GM12878 (cell line): Measurements from ENCODE around the gene XPNPEP1. TPM values are rescaled to one million over a fixed set of nuclear protein-coding genes. Genes with fewer than 3 reads are reported as not detected.

Experiments used
- ATAC-seq: fragments of 200-7000 bp; cut with Tn5 transposase; 3 replicates; pipeline ENCODE4 v1.9.1; 2020; ENCODE audit warnings: mild to moderate bottlenecking, moderate library complexity
- BruUV-seq: library from RNA; stranded (reverse); fragments of 400-500 nt; replicated peaks from 2 replicates; lab custom pipeline; 2021; lab: Mats Ljungman, UMichigan
- CTCF ChIA-PET: fragments of 300-600 bp; sonication (Branson Sonifier 250); formaldehyde crosslinking; extraction: SDS; loops from one replicate; lab custom pipeline; 2021; ENCODE audit warnings: inconsistent platforms; lab: Yijun Ruan, JAX
- POLR2A ChIA-PET: fragments of 350-600 bp; formaldehyde crosslinking; extraction: SDS; loops from one replicate; lab custom pipeline; 2021; ENCODE audit warnings: inconsistent platforms; lab: Charles Lee
- RAD21 ChIA-PET: fragments of 300-600 bp; sonication (Branson Sonifier 250); formaldehyde crosslinking; loops from one replicate; lab custom pipeline; 2023; ENCODE audit warnings: antibody characterized with exemption; ENCODE audit not compliant: unreplicated experiment; lab: Charles Lee
- SMC1A ChIA-PET: fragments of 300-600 bp; sonication (Branson Sonifier 250); formaldehyde crosslinking; loops from one replicate; lab custom pipeline; 2023; ENCODE audit not compliant: unreplicated experiment, uncharacterized antibody; lab: Charles Lee
- DNase-seq: peaks from one replicate; pipeline ENCODE4 v3.0.0-alpha.2; 2011; ENCODE audit warnings: low read depth, low spot score
- FAIRE-seq: peaks from 3 replicates; lab custom pipeline; 2011; peaks lifted over from hg19 to GRCh38; lab: Jason Lieb, UNC
- H2AFZ ChIP-seq: 2 replicates; pipeline ENCODE4 v1.6.0; 2011; ENCODE audit warnings: low read depth, low read length, control low read depth; ENCODE audit not compliant: control insufficient read depth
- H3K27ac ChIP-seq: 2 replicates; pipeline ENCODE4 v1.5.1; 2011; ENCODE audit warnings: control low read depth; ENCODE audit not compliant: control insufficient read depth, insufficient read depth
- H3K27me3 ChIP-seq, 2 experiments: replicated peaks in 1 of 2; 2 replicates each; pipeline versions ENCODE4 v1.6.0 to v1.6.1; 2011; ENCODE audit warnings: low read length in 1 of 2; ENCODE audit not compliant: control insufficient read depth in 2 of 2, insufficient read depth in 2 of 2
- H3K36me3 ChIP-seq, 2 experiments: 2 replicates each; pipeline ENCODE4 v1.5.1; 2011; ENCODE audit warnings: low read length in 1 of 2; ENCODE audit not compliant: control insufficient read depth in 2 of 2, insufficient read depth in 2 of 2
- H3K4me1 ChIP-seq: 2 replicates; pipeline ENCODE4 v1.6.1; 2011; ENCODE audit warnings: mild to moderate bottlenecking, low read length, moderate library complexity, mixed read lengths; ENCODE audit not compliant: control insufficient read depth, insufficient read depth
- H3K4me2 ChIP-seq: 2 replicates; pipeline ENCODE4 v1.6.0; 2011; ENCODE audit warnings: control low read depth; ENCODE audit not compliant: control insufficient read depth, insufficient read depth
- H3K4me3 ChIP-seq: fragments of 200-600 bp; sonication (generic); 2 replicates; pipeline ENCODE4 v1.5.1; 2016
- H3K79me2 ChIP-seq: 2 replicates; pipeline ENCODE4 v1.6.0; 2011; ENCODE audit warnings: low read length; ENCODE audit not compliant: control insufficient read depth, insufficient read depth
- H3K9ac ChIP-seq: 2 replicates; pipeline ENCODE4 v1.8.0; 2011; ENCODE audit warnings: low read length, control low read depth, mixed read lengths; ENCODE audit not compliant: control insufficient read depth, insufficient read depth
- H3K9me3 ChIP-seq: replicated peaks from 3 replicates; pipeline ENCODE4 v1.5.1; 2011; ENCODE audit warnings: mild to moderate bottlenecking, low read length; ENCODE audit not compliant: control insufficient read depth, insufficient read depth
- H4K20me1 ChIP-seq: 2 replicates; pipeline ENCODE4 v1.6.0; 2011; ENCODE audit not compliant: control insufficient read depth, insufficient read depth
- CBX5 ChIP-seq: sonication (generic); IDR thresholded peaks from 2 replicates; pipeline ENCODE4 v1.6.1; 2016; ENCODE audit warnings: low read depth, moderate library complexity, mild to moderate bottlenecking, inconsistent platforms
- CHD4 ChIP-seq: fragments of 200-600 bp; sonication (generic); IDR thresholded peaks from 2 replicates; pipeline ENCODE4 v1.6.1; 2016; ENCODE audit warnings: mild to moderate bottlenecking
- GABPA ChIP-seq: IDR thresholded peaks from 2 replicates; pipeline ENCODE4 v1.6.1; 2014; ENCODE audit warnings: antibody characterized with exemption, low read depth, mild to moderate bottlenecking, inconsistent platforms
- HCFC1 ChIP-seq: fragments of 150-350 bp; IDR thresholded peaks from 2 replicates; pipeline ENCODE4 v1.6.1; 2014; ENCODE audit warnings: low read length
- LARP7 ChIP-seq: fragments of 450-650 bp; IDR thresholded peaks from 2 replicates; pipeline ENCODE4 v1.6.1; 2017; ENCODE audit warnings: mild to moderate bottlenecking
- NR2F1 ChIP-seq: fragments of 450-650 bp; conservative IDR thresholded peaks from 2 replicates; pipeline ENCODE4 v1.6.1; 2017; ENCODE audit warnings: mild to moderate bottlenecking
- POLR2AphosphoS5 ChIP-seq: IDR thresholded peaks from 2 replicates; pipeline ENCODE4 v1.6.1; 2011; ENCODE audit warnings: mild to moderate bottlenecking, low read length, inconsistent platforms
- SMARCA5 ChIP-seq: fragments of 450-650 bp; IDR thresholded peaks from 2 replicates; pipeline ENCODE4 v1.6.1; 2017; ENCODE audit warnings: mild to moderate bottlenecking
- SP1 ChIP-seq: IDR thresholded peaks from one replicate; pipeline ENCODE4 v1.6.1; 2011; ENCODE audit warnings: low read depth, low read length
- SRF ChIP-seq, 2 experiments: IDR thresholded peaks; 2 replicates each; pipeline ENCODE4 v1.6.1; 2011; ENCODE audit warnings: low read depth in 2 of 2, low read length in 2 of 2, mild to moderate bottlenecking in 1 of 2, moderate library complexity in 1 of 2
- TCF3 ChIP-seq: IDR thresholded peaks from 2 replicates; pipeline ENCODE4 v1.6.1; 2012; ENCODE audit warnings: low read depth, mild to moderate bottlenecking, low read length, borderline replicate concordance; ENCODE audit not compliant: insufficient read depth
- ZZZ3 ChIP-seq: IDR thresholded peaks from 2 replicates; pipeline ENCODE4 v1.6.1; 2011; ENCODE audit warnings: low read depth; ENCODE audit not compliant: control insufficient read depth, insufficient read length
- WGBS: methylation state at CpG from one replicate; pipeline ENCODE4 v1.1.6; 2016; ENCODE audit warnings: low lambda C conversion rate; ENCODE audit not compliant: insufficient replicate concordance, insufficient coverage; ENCODE audit errors: missing lambda C conversion rate; 5-methylcytosine and 5-hydroxymethylcytosine counted together
- in situ Hi-C: fragments of 300-500 bp; cut with MboI; formaldehyde crosslinking; loops from 9 replicates; pipeline ENCODE4 v1.14.3; 2018; ENCODE audit warnings: mixed read lengths
- intact Hi-C: fragments of 100-400 bp; cut with micrococcal nuclease; formaldehyde crosslinking; loops from one replicate; pipeline ENCODE4 v1.14.2; 2022; ENCODE audit not compliant: unreplicated experiment
- polyA plus RNA-seq, 11 experiments: library from polyadenylated mRNA; depleted of rRNA in 4 of 11; unstranded in 6 of 11; stranded (reverse) in 5 of 11; fragments of >200 nt; fragmentation: Nextera tagmentation in 4 of 11; fragmentation: Illumina TruSeq in 1 of 11; extraction: Ambion mirVana in 4 of 11; extraction: Trizol in 1 of 11; gene quantifications; 1 replicate in 1 of 11; 2 replicates in 10 of 11; pipeline versions ENCODE4 v1.2.1 to v1.2.3, GENCODE V29; 2011 to 2016; ENCODE audit warnings: inconsistent platforms in 2 of 11, missing spikeins in 2 of 11, low read depth in 1 of 11
- total RNA-seq, 4 experiments: library from RNA; depleted of rRNA in 3 of 4; stranded (reverse); fragments of >200 nt in 3 of 4; fragmentation: Illumina TruSeq in 1 of 4; extraction: Trizol in 1 of 4; gene quantifications; 2 replicates each; pipeline versions ENCODE4 v1.2.1 to v1.2.3, GENCODE V29; 2013 to 2021
- TF ChIP-seq, protein P1 (sequence below): IDR thresholded peaks from 2 replicates; pipeline ENCODE4 v1.6.1; 2011; ENCODE audit warnings: low read depth, low read length, improper control_type of control experiment, borderline replicate concordance
- TF ChIP-seq, protein P2 (sequence below): IDR thresholded peaks from 2 replicates; pipeline ENCODE4 v1.6.1; 2011; ENCODE audit warnings: low read depth, mild to moderate bottlenecking, low read length, moderate library complexity, borderline replicate concordance; ENCODE audit errors: extremely low read depth
- TF ChIP-seq, protein P3 (sequence below): fragments of 450-650 bp; IDR thresholded peaks from 2 replicates; pipeline ENCODE4 v1.6.1; 2017; ENCODE audit warnings: mild to moderate bottlenecking, moderate library complexity
- TF ChIP-seq, protein P4 (sequence below): fragments of 450-650 bp; formaldehyde crosslinking; IDR thresholded peaks from 2 replicates; pipeline ENCODE4 v1.5.0; 2022; ENCODE audit warnings: mild to moderate bottlenecking, missing genetic modification characterization

The XPNPEP1 gene
- total and polyA plus RNA-seq, 10 of the 15 experiments (the other 5 are each of a cell fraction or from before 2014, with no cell fraction given) = 22.7 to 108 (median 43.5) TPM

DNA sequence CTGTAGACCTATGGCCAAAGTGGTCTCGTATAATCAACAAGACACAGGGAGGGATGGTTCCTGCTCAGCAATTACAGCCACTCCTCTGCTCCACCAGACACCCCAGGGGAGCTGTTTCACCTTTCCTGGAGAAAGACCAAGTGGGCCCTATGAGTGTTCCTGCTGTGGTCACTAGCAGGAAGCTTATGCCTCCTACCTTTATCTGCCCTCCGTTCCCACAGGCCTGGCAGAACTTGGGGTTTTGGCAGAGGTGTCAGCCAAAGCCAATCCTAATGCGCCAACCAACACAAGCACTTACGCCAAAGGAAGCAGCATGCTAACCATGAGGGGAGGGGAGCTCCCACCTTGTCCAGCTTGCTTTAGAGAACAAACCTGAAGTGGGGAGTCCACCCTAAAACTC lies 31.2 kb downstream of the XPNPEP1 start:
- TF ChIP-seq LARP7 (no peak), CBX5 (no peak), CHD4 (no peak), POLR2AphosphoS5 (no peak), HCFC1 (no peak), SRF (IDR thresholded peaks at IDR 0.05; ENCODE audit: low read depth in 2 of 2, low read length in 2 of 2) (no peak), TCF3 (no peak), NR2F1 (no peak), SP1 (no peak), SMARCA5 (no peak), ZZZ3 (no peak), GABPA (no peak)
- TF ChIP-seq, protein P1, sequence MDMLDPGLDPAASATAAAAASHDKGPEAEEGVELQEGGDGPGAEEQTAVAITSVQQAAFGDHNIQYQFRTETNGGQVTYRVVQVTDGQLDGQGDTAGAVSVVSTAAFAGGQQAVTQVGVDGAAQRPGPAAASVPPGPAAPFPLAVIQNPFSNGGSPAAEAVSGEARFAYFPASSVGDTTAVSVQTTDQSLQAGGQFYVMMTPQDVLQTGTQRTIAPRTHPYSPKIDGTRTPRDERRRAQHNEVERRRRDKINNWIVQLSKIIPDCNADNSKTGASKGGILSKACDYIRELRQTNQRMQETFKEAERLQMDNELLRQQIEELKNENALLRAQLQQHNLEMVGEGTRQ = no peak
- TF ChIP-seq, protein P2, sequence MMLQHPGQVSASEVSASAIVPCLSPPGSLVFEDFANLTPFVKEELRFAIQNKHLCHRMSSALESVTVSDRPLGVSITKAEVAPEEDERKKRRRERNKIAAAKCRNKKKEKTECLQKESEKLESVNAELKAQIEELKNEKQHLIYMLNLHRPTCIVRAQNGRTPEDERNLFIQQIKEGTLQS = no peak
- TF ChIP-seq, protein P3, sequence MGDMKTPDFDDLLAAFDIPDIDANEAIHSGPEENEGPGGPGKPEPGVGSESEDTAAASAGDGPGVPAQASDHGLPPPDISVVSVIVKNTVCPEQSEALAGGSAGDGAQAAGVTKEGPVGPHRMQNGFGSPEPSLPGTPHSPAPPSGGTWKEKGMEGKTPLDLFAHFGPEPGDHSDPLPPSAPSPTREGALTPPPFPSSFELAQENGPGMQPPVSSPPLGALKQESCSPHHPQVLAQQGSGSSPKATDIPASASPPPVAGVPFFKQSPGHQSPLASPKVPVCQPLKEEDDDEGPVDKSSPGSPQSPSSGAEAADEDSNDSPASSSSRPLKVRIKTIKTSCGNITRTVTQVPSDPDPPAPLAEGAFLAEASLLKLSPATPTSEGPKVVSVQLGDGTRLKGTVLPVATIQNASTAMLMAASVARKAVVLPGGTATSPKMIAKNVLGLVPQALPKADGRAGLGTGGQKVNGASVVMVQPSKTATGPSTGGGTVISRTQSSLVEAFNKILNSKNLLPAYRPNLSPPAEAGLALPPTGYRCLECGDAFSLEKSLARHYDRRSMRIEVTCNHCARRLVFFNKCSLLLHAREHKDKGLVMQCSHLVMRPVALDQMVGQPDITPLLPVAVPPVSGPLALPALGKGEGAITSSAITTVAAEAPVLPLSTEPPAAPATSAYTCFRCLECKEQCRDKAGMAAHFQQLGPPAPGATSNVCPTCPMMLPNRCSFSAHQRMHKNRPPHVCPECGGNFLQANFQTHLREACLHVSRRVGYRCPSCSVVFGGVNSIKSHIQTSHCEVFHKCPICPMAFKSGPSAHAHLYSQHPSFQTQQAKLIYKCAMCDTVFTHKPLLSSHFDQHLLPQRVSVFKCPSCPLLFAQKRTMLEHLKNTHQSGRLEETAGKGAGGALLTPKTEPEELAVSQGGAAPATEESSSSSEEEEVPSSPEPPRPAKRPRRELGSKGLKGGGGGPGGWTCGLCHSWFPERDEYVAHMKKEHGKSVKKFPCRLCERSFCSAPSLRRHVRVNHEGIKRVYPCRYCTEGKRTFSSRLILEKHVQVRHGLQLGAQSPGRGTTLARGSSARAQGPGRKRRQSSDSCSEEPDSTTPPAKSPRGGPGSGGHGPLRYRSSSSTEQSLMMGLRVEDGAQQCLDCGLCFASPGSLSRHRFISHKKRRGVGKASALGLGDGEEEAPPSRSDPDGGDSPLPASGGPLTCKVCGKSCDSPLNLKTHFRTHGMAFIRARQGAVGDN = no peak
- TF ChIP-seq, protein P4, sequence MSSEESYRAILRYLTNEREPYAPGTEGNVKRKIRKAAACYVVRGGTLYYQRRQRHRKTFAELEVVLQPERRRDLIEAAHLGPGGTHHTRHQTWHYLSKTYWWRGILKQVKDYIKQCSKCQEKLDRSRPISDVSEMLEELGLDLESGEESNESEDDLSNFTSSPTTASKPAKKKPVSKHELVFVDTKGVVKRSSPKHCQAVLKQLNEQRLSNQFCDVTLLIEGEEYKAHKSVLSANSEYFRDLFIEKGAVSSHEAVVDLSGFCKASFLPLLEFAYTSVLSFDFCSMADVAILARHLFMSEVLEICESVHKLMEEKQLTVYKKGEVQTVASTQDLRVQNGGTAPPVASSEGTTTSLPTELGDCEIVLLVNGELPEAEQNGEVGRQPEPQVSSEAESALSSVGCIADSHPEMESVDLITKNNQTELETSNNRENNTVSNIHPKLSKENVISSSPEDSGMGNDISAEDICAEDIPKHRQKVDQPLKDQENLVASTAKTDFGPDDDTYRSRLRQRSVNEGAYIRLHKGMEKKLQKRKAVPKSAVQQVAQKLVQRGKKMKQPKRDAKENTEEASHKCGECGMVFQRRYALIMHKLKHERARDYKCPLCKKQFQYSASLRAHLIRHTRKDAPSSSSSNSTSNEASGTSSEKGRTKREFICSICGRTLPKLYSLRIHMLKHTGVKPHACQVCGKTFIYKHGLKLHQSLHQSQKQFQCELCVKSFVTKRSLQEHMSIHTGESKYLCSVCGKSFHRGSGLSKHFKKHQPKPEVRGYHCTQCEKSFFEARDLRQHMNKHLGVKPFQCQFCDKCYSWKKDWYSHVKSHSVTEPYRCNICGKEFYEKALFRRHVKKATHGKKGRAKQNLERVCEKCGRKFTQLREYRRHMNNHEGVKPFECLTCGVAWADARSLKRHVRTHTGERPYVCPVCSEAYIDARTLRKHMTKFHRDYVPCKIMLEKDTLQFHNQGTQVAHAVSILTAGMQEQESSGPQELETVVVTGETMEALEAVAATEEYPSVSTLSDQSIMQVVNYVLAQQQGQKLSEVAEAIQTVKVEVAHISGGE (CRISPR knock-in tag) = no peak
- no peak overlapping the region for H3K27ac ChIP-seq
- ChIA-PET CTCF (interaction anchor here (0.5 to 3.0 kb wide), 6 partner anchors 8 to 666 kb away, joined by 3 to 19 read pairs (median 4); no protein-coding TSS in a partner anchor), POLR2A (no interaction called here), RAD21 (no interaction called here), SMC1A (interaction anchor here (0.9 to 1.2 kb wide), 2 partner anchors 30 to 138 kb away, joined by 3 read pairs; no protein-coding TSS in a partner anchor)
- DNase-seq (no peak), ATAC-seq (no peak), FAIRE-seq (no peak)
- H3K4me2 ChIP-seq = no peak overlapping the region
- intact Hi-C loops (no loop called here), in situ Hi-C loops (no loop called here)
- H3K4me1 ChIP-seq = peaks cover 9% of the 10 kb centered on the region; the same call in 1 of the 2 replicates
- H3K9ac ChIP-seq = no peak overlapping the region
- H3K27me3 ChIP-seq = no peaks in the 10 kb centered on the region
- BruUV-seq = no TSS peak
- WGBS = 87% methylated on average over 4 of the region's 4 CpGs
- no peak overlapping the region for H2AFZ ChIP-seq
- no peak overlapping the region for H3K4me3 ChIP-seq
- no peaks in the 10 kb centered on the region for H4K20me1 ChIP-seq
- H3K36me3 ChIP-seq = peaks cover 10 to 20% of the 10 kb centered on the region in 2 experiments
- H3K9me3 ChIP-seq = no peaks in the 10 kb centered on the region
- H3K79me2 ChIP-seq = no peaks in the 10 kb centered on the region; the same call in 1 of the 2 replicates
